HG02763 (cell line): ENCODE results near the gene DNM1L.

Experiments
- ATAC-seq: cut with Tn5 transposase; IDR thresholded peaks from one replicate; pipeline ENCODE4 v1.9.1; 2021; ENCODE audit warnings: mild to moderate bottlenecking, moderate library complexity; ENCODE audit not compliant: unreplicated experiment

The DNM1L gene

GRCh38 chr12:32679091-32679919 is at the start of gene DNM1L:
Gene DNM1L (plus strand): TSS chr12:32679301. CDS start chr12:32679364, 63 bp downstream.
- peak; percentile 95 for ATAC-seq

- no peak for ATAC-seq
Observed at GRCh38 chr12:32641287-32641901, 37.7 kb upstream of the DNM1L start.

- ATAC-seq = no peak
Observed at GRCh38 chr12:32644431-32644830, 34.7 kb upstream of the DNM1L start.

GRCh38 chr12:32647275-32647674 is 31.8 kb upstream of the DNM1L start:
- ATAC-seq = no peak

GRCh38 chr12:32650508-32650907 is 28.6 kb upstream of the DNM1L start:
- no peak for ATAC-seq

GRCh38 chr12:32651151-32651955 is 27.7 kb upstream of the DNM1L start:
- ATAC-seq = no peak

- no peak for ATAC-seq
Observed at GRCh38 chr12:32651956-32652210, 27.2 kb upstream of the DNM1L start.

- no peak for ATAC-seq
Observed at GRCh38 chr12:32659908-32660440, 19.1 kb upstream of the DNM1L start.

GRCh38 chr12:32661706-32662105 is 17.4 kb upstream of the DNM1L start:
- no peak for ATAC-seq

GRCh38 chr12:32662665-32663064 is 16.4 kb upstream of the DNM1L start:
- ATAC-seq = no peak

GRCh38 chr12:32666018-32666417 is 13.1 kb upstream of the DNM1L start:
- no peak for ATAC-seq

GRCh38 chr12:32669584-32669983 is 9.5 kb upstream of the DNM1L start:
- no peak for ATAC-seq

- ATAC-seq = no peak
Observed at GRCh38 chr12:32671930-32672780, 6.9 kb upstream of the DNM1L start.

- ATAC-seq = no peak
Observed at GRCh38 chr12:32679920-32680237, 778 bp downstream of the DNM1L start.

- no peak for ATAC-seq
Observed at GRCh38 chr12:32680787-32681186, 1.7 kb downstream of the DNM1L start.

GRCh38 chr12:32681272-32681671 is 2.2 kb downstream of the DNM1L start:
- ATAC-seq = no peak

- no peak for ATAC-seq
Observed at GRCh38 chr12:32686340-32686739, 7.2 kb downstream of the DNM1L start.

- no peak for ATAC-seq
Observed at GRCh38 chr12:32688786-32689185, 9.7 kb downstream of the DNM1L start.

GRCh38 chr12:32690927-32691326 is 11.8 kb downstream of the DNM1L start:
- no peak for ATAC-seq

GRCh38 chr12:32692358-32692757 is 13.3 kb downstream of the DNM1L start:
- no peak for ATAC-seq

GRCh38 chr12:32693036-32693435 is 13.9 kb downstream of the DNM1L start:
- ATAC-seq = no peak
